ENCODE data around the gene PABPN1L. TPM values are rescaled to one million over a fixed set of nuclear protein-coding genes. Genes with fewer than 3 reads are reported as not detected.
A peak's percentile ranks its signal among the peaks of the same experiment; 100 is the strongest.

The PABPN1L gene
- total and polyA plus RNA-seq, 5 donors = not detected

GRCh38 chr16:88841521-88842307, 24.7 kb downstream of the PABPN1L start:
- Histone ChIP-seq H3K9me3 (ENCODE audit: control insufficient read depth, low read length) (no peaks in the 10 kb centered on the region), H3K4me1 (ENCODE audit: control insufficient read depth, insufficient read depth, low read length) (no peaks in the 10 kb centered on the region), H3K4me3 (ENCODE audit: low read length) (no peak overlapping the region), H3K27me3 (ENCODE audit: control insufficient read depth, insufficient read depth) (no peaks in the 10 kb centered on the region), H3K27ac (ENCODE audit: low read length) (no peak overlapping the region)
- intact Hi-C loops (cut with DNase I) = no loop called here
- WGBS = 94% methylated on average over 40 of the region's 40 CpGs
- ATAC-seq (no peak), DNase-seq (no peak)

DNA sequence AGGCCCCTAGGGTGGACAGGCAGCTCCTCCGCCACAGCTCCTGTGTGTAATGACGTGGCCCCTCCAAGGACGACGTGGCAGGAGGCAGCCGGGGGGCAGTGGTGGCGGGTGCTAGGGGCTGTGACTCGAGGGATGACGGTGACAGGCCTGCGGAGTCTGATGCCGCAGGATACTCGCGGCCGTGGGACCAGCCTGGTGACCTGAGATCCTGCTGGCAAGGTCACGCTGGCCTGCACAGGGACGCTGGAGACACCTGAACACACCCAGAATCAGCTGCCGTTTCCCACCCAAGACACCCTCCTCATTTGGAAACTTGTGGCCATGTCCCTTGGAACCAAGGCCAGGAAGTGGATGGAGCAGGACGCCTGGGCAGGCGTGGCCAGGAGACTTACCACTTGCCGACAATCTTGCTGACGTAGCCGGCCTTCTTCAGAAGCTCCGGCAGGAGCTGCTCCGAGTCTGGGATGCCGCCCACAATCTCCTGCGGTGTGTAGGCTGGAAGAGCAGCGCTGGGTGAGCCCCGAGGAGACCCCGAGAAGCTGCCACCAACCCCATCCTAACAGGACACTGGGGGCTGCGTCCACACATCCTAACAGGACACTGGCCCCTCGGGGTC, 25.8 kb downstream of the PABPN1L start:
- ATAC-seq (no peak), DNase-seq (no peak)
- Histone ChIP-seq H3K27me3 (ENCODE audit: control insufficient read depth, insufficient read depth) (no peaks in the 10 kb centered on the region), H3K4me1 (ENCODE audit: control insufficient read depth, insufficient read depth, low read length) (no peaks in the 10 kb centered on the region), H3K4me3 (ENCODE audit: low read length) (no peak overlapping the region), H3K27ac (ENCODE audit: low read length) (no peak overlapping the region), H3K9me3 (ENCODE audit: control insufficient read depth, low read length) (no peaks in the 10 kb centered on the region)
- WGBS = 94% methylated on average over 30 of the region's 30 CpGs
- intact Hi-C loops (cut with DNase I) = no loop called here

- ATAC-seq (no peak), DNase-seq (no peak)
- H3K4me3 ChIP-seq (ENCODE audit: low read length) = no peak overlapping the region
- intact Hi-C loops (cut with DNase I) = no loop called here
- no peaks in the 10 kb centered on the region for H3K9me3 ChIP-seq (ENCODE audit: control insufficient read depth, low read length)
- 92% methylated on average over 24 of the region's 24 CpGs for WGBS
- no peaks in the 10 kb centered on the region for H3K4me1 ChIP-seq (ENCODE audit: control insufficient read depth, insufficient read depth, low read length)
- no peak overlapping the region for H3K27ac ChIP-seq (ENCODE audit: low read length)
- H3K27me3 ChIP-seq (ENCODE audit: control insufficient read depth, insufficient read depth) = no peaks in the 10 kb centered on the region
These were observed 26.5 kb downstream of the PABPN1L start for GRCh38 chr16:88839745-88840599.

DNA sequence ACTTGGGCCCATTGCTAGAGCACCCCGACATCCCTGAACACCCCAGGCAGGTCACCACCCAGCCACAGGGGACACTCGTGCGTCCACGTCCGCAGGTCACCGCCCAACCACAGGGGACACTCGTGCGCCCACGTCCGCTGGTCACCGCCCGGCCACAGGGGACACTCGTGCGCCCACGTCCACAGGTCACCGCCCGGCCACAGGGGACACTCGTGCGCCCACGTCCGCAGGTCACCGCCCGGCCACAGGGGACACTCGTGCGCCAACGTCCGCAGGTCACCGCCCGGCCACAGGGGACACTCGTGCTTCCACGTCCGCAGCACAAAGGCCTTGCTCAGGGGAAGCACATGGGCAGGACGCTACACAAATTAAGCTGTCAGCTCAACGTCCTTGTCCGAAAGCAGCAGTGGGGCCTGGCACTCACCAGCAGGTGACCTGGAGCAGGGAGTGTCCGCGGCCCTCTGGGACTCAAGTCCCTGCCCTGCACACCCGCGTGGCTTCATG, 27.4 kb downstream of the PABPN1L start:
- Histone ChIP-seq H3K4me3 (ENCODE audit: low read length) (no peak overlapping the region), H3K9me3 (ENCODE audit: control insufficient read depth, low read length) (no peaks in the 10 kb centered on the region), H3K27me3 (ENCODE audit: control insufficient read depth, insufficient read depth) (no peaks in the 10 kb centered on the region), H3K27ac (ENCODE audit: low read length) (no peak overlapping the region), H3K4me1 (ENCODE audit: control insufficient read depth, insufficient read depth, low read length) (no peaks in the 10 kb centered on the region)
- WGBS = 90% methylated on average over 39 of the region's 39 CpGs
- ATAC-seq (no peak), DNase-seq (no peak)
- intact Hi-C loops (cut with DNase I) = no loop called here

GRCh38 chr16:88838566-88838965, 27.9 kb downstream of the PABPN1L start:
- Histone ChIP-seq H3K27ac (ENCODE audit: low read length) (no peak overlapping the region), H3K27me3 (ENCODE audit: control insufficient read depth, insufficient read depth) (no peaks in the 10 kb centered on the region), H3K4me1 (ENCODE audit: control insufficient read depth, insufficient read depth, low read length) (no peaks in the 10 kb centered on the region), H3K9me3 (ENCODE audit: control insufficient read depth, low read length) (no peaks in the 10 kb centered on the region), H3K4me3 (ENCODE audit: low read length) (no peak overlapping the region)
- ATAC-seq (no peak), DNase-seq (no peak)
- intact Hi-C loops (cut with DNase I) = no loop called here
- WGBS = 88% methylated on average over 19 of the region's 19 CpGs

DNA sequence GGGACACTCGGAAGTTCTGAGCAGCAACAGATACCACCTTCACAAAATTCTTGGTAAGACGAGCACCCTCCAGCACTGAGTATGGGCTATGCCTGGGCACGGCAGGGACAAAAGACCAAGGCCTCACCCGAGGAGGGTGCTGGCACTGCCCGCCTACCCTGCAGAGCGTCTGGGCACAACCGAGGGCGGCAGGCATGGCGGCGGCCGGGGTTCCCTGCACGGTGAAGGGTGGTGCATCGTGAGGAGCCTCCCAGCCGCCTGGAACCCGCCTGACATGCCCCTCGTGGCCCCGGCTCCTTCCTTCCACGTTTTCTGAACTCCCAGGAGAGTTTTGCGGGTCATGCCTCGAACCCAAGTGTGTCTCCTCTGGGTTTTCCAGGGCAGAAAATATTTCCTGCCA, 28.7 kb downstream of the PABPN1L start:
- WGBS = 93% methylated on average over 20 of the region's 20 CpGs
- Histone ChIP-seq H3K27ac (ENCODE audit: low read length) (no peak overlapping the region), H3K9me3 (ENCODE audit: control insufficient read depth, low read length) (no peaks in the 10 kb centered on the region), H3K4me1 (ENCODE audit: control insufficient read depth, insufficient read depth, low read length) (no peaks in the 10 kb centered on the region), H3K27me3 (ENCODE audit: control insufficient read depth, insufficient read depth) (no peaks in the 10 kb centered on the region), H3K4me3 (ENCODE audit: low read length) (no peak overlapping the region)
- intact Hi-C loops (cut with DNase I) = no loop called here
- ATAC-seq (no peak), DNase-seq (no peak)

DNA sequence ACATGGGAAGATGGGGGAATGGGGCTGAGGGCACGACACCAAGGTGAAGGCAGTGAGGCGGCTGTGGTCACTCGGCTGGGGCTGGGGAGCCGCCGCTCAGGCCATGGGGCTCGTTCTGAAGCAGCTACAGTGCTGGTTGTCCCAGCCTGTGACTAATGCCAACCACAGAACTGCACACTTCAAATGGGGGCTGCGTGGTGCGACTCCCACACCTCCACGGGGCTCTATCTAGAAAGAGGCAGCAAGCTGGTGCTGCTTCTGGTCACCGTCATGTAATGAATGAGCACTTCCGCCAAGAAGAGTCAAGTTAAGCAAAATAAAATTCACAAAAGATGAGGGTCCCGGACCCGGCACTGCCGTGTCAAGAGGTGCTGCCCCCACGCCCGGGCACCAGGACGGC, 29.7 kb downstream of the PABPN1L start:
- H3K4me1 ChIP-seq (ENCODE audit: control insufficient read depth, insufficient read depth, low read length) = no peaks in the 10 kb centered on the region
- no peaks in the 10 kb centered on the region for H3K27me3 ChIP-seq (ENCODE audit: control insufficient read depth, insufficient read depth)
- no peak overlapping the region for H3K4me3 ChIP-seq (ENCODE audit: low read length)
- no peak overlapping the region for H3K27ac ChIP-seq (ENCODE audit: low read length)
- ATAC-seq = no peak
- 91% methylated on average over 17 of the region's 17 CpGs for WGBS
- no peaks in the 10 kb centered on the region for H3K9me3 ChIP-seq (ENCODE audit: control insufficient read depth, low read length)
- intact Hi-C loops (cut with DNase I) = no loop called here
- no peak for DNase-seq

- no peaks in the 10 kb centered on the region for H3K27me3 ChIP-seq (ENCODE audit: control insufficient read depth, insufficient read depth)
- intact Hi-C loops (cut with DNase I) = no loop called here
- ATAC-seq = no peak
- WGBS = 95% methylated on average over 33 of the region's 33 CpGs
- H3K9me3 ChIP-seq (ENCODE audit: control insufficient read depth, low read length) = no peaks in the 10 kb centered on the region
- no peaks in the 10 kb centered on the region for H3K4me1 ChIP-seq (ENCODE audit: control insufficient read depth, insufficient read depth, low read length)
- H3K27ac ChIP-seq (ENCODE audit: low read length) = no peak overlapping the region
- no peak overlapping the region for H3K4me3 ChIP-seq (ENCODE audit: low read length)
- DNase-seq = no peak
These were observed 30.6 kb downstream of the PABPN1L start for GRCh38 chr16:88835818-88836217.

- Histone ChIP-seq H3K4me1 (ENCODE audit: control insufficient read depth, insufficient read depth, low read length) (no peaks in the 10 kb centered on the region), H3K9me3 (ENCODE audit: control insufficient read depth, low read length) (no peaks in the 10 kb centered on the region), H3K27me3 (ENCODE audit: control insufficient read depth, insufficient read depth) (no peaks in the 10 kb centered on the region), H3K4me3 (ENCODE audit: low read length) (no peak overlapping the region), H3K27ac (ENCODE audit: low read length) (no peak overlapping the region)
- intact Hi-C loops (cut with DNase I) = no loop called here
- DNase-seq (peak in 2 of 3 donors; percentile 76 to 81), ATAC-seq (peak; percentile 67 to 73)
- WGBS = 79% methylated on average over 11 of the region's 11 CpGs
These were observed 31.1 kb downstream of the PABPN1L start for GRCh38 chr16:88835383-88835782.

GRCh38 chr16:88834670-88835069, 31.8 kb downstream of the PABPN1L start:
- ATAC-seq (no peak), DNase-seq (no peak)
- WGBS = 92% methylated on average over 13 of the region's 13 CpGs
- no peaks in the 10 kb centered on the region for H3K27me3 ChIP-seq (ENCODE audit: control insufficient read depth, insufficient read depth)
- H3K9me3 ChIP-seq (ENCODE audit: control insufficient read depth, low read length) = no peaks in the 10 kb centered on the region
- intact Hi-C loops (cut with DNase I) = no loop called here
- no peak overlapping the region for H3K4me3 ChIP-seq (ENCODE audit: low read length)
- no peak overlapping the region for H3K27ac ChIP-seq (ENCODE audit: low read length)
- no peaks in the 10 kb centered on the region for H3K4me1 ChIP-seq (ENCODE audit: control insufficient read depth, insufficient read depth, low read length)

GRCh38 chr16:88833086-88833485, 33.4 kb downstream of the PABPN1L start:
- WGBS = 96% methylated on average over 13 of the region's 13 CpGs
- no peak overlapping the region for H3K4me3 ChIP-seq (ENCODE audit: low read length)
- ATAC-seq (no peak), DNase-seq (no peak)
- no peaks in the 10 kb centered on the region for H3K9me3 ChIP-seq (ENCODE audit: control insufficient read depth, low read length)
- H3K4me1 ChIP-seq (ENCODE audit: control insufficient read depth, insufficient read depth, low read length) = no peaks in the 10 kb centered on the region
- H3K27me3 ChIP-seq (ENCODE audit: control insufficient read depth, insufficient read depth) = no peaks in the 10 kb centered on the region
- intact Hi-C loops (cut with DNase I) = no loop called here
- no peak overlapping the region for H3K27ac ChIP-seq (ENCODE audit: low read length)

Data from right cardiac atrium (tissue), 5 donors.